Measurements from ENCODE around the gene MTRR.
"Not testable (repeated sequence)": the region's sequence is repeated elsewhere in the genome, so short reads cannot be mapped to it uniquely, and the experiment has no call there.

The MTRR gene

DNA sequence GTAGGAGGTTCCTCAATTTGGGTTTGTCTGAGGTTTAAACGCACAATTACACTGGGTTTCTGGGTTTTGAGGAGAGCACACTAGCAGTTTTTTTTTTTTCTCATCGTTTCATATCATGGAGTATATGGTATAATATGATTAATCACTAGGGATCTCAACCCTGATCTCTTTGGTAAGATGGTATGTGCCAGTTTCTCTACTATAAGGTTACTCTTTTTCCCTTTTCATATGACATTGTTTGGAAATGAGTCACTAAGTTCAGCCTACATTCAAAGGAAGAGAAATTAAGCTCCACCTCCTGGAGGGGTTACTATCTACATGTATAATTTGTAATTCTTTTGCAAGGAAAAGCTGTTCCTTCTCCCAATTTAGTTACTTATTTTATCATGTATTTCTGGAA lies 35.2 kb downstream of the MTRR start:
- no peak overlapping the region for H2AFZ ChIP-seq (ENCODE audit: low read depth, low read length)
- no peak overlapping the region for H3K9ac ChIP-seq (ENCODE audit: low read length)
- peaks cover 62% of the 10 kb centered on the region for H3K36me3 ChIP-seq (replicated peaks; ENCODE audit: low read depth, low read length)
- H3K9me3 ChIP-seq (ENCODE audit: insufficient read depth, low read length) = peaks cover 4% of the 10 kb centered on the region; the same call in 1 of the 2 replicates
- no peaks in the 10 kb centered on the region for H4K20me1 ChIP-seq (ENCODE audit: insufficient read depth, low read length)
- peaks cover 12% of the 10 kb centered on the region for H3K4me1 ChIP-seq (ENCODE audit: low read length)
- TF ChIP-seq, protein P1, sequence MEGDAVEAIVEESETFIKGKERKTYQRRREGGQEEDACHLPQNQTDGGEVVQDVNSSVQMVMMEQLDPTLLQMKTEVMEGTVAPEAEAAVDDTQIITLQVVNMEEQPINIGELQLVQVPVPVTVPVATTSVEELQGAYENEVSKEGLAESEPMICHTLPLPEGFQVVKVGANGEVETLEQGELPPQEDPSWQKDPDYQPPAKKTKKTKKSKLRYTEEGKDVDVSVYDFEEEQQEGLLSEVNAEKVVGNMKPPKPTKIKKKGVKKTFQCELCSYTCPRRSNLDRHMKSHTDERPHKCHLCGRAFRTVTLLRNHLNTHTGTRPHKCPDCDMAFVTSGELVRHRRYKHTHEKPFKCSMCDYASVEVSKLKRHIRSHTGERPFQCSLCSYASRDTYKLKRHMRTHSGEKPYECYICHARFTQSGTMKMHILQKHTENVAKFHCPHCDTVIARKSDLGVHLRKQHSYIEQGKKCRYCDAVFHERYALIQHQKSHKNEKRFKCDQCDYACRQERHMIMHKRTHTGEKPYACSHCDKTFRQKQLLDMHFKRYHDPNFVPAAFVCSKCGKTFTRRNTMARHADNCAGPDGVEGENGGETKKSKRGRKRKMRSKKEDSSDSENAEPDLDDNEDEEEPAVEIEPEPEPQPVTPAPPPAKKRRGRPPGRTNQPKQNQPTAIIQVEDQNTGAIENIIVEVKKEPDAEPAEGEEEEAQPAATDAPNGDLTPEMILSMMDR (IDR thresholded peaks at IDR 0.05; ENCODE audit: low read depth, low read length) = no peak
- no peak for TF ChIP-seq EZH2phosphoT487 (IDR thresholded peaks at IDR 0.05; ENCODE audit: low read depth)
- H3K4me3 ChIP-seq (ENCODE audit: low read length) = no peak overlapping the region
- no peaks in the 10 kb centered on the region for H3K79me2 ChIP-seq (ENCODE audit: low read length)
- no peaks in the 10 kb centered on the region for H3K27me3 ChIP-seq (ENCODE audit: low read depth, low read length)
- peak overlapping the region; percentile 27; the same call in 1 of the 2 replicates for H3K27ac ChIP-seq (ENCODE audit: low read length)
- H3K4me2 ChIP-seq (ENCODE audit: low read length) = no peak overlapping the region

DNA sequence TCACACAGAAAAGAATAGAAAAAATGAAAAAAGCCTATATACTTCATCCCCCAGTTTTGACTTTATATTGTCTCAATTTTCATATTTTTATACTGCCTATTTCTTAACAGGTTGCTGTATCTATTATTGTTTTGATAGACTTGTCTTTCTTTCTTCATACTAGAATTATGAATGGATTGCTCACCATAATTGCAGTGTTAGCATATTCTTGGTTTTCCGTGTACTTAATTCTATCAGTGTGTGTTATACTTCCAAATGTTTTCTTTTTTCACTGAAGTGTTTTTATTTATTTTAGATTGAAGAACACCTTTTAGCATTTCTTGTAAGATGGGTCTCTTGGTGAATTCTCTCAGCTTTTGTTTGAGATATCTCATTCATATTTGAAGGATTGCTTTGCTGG lies 38.7 kb downstream of the MTRR start:
- H3K9ac ChIP-seq (ENCODE audit: low read length) = no peak overlapping the region
- peaks cover 61% of the 10 kb centered on the region for H3K36me3 ChIP-seq (replicated peaks; ENCODE audit: low read depth, low read length)
- TF ChIP-seq, protein P1 (IDR thresholded peaks at IDR 0.05; ENCODE audit: low read depth, low read length) = no peak
- no peak for TF ChIP-seq EZH2phosphoT487 (IDR thresholded peaks at IDR 0.05; ENCODE audit: low read depth)
- H4K20me1 ChIP-seq (ENCODE audit: insufficient read depth, low read length) = no peaks in the 10 kb centered on the region
- H3K27ac ChIP-seq (ENCODE audit: low read length) = no peak overlapping the region
- no peaks in the 10 kb centered on the region for H3K27me3 ChIP-seq (ENCODE audit: low read depth, low read length)
- H3K4me2 ChIP-seq (ENCODE audit: low read length) = no peak overlapping the region
- H3K79me2 ChIP-seq (ENCODE audit: low read length) = no peaks in the 10 kb centered on the region
- H3K4me3 ChIP-seq (ENCODE audit: low read length) = no peak overlapping the region
- H3K4me1 ChIP-seq (ENCODE audit: low read length) = peaks cover 39% of the 10 kb centered on the region
- H2AFZ ChIP-seq (ENCODE audit: low read depth, low read length) = no peak overlapping the region
- H3K9me3 ChIP-seq (ENCODE audit: insufficient read depth, low read length) = peaks cover 7% of the 10 kb centered on the region; the same call in 1 of the 2 replicates

DNA sequence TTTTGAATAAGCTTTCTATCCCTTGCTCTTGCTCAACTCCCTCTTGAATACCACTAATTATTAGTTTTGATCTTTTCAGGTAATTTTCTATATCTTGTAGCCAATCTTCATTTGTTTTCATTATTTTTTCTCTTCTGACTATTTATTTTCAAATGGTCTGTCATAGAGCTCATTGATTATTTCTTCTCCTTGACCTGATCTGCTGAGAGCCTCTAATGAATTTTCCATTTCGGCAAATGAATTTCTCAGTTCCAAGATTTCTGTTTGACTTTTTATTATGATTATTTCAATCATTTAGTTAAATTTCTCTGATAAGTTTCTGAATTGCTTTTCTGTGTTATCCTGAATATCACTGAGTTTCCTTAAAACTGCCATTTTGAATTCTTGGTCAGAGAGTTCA lies 39.4 kb downstream of the MTRR start:
- no peaks in the 10 kb centered on the region for H3K27me3 ChIP-seq (ENCODE audit: low read depth, low read length)
- H3K36me3 ChIP-seq (replicated peaks; ENCODE audit: low read depth, low read length) = peaks cover 55% of the 10 kb centered on the region
- H3K9me3 ChIP-seq (ENCODE audit: insufficient read depth, low read length) = peaks cover 7% of the 10 kb centered on the region; the same call in 1 of the 2 replicates
- no peaks in the 10 kb centered on the region for H3K79me2 ChIP-seq (ENCODE audit: low read length)
- H2AFZ ChIP-seq (ENCODE audit: low read depth, low read length) = no peak overlapping the region
- H3K9ac ChIP-seq (ENCODE audit: low read length) = no peak overlapping the region
- peaks cover 39% of the 10 kb centered on the region for H3K4me1 ChIP-seq (ENCODE audit: low read length)
- no peak overlapping the region for H3K4me3 ChIP-seq (ENCODE audit: low read length)
- no peak overlapping the region for H3K27ac ChIP-seq (ENCODE audit: low read length)
- no peak overlapping the region for H3K4me2 ChIP-seq (ENCODE audit: low read length)
- H4K20me1 ChIP-seq (ENCODE audit: insufficient read depth, low read length) = no peaks in the 10 kb centered on the region
- no peak for TF ChIP-seq EZH2phosphoT487 (IDR thresholded peaks at IDR 0.05; ENCODE audit: low read depth)
- TF ChIP-seq, protein P1 (IDR thresholded peaks at IDR 0.05; ENCODE audit: low read depth, low read length) = no peak

DNA sequence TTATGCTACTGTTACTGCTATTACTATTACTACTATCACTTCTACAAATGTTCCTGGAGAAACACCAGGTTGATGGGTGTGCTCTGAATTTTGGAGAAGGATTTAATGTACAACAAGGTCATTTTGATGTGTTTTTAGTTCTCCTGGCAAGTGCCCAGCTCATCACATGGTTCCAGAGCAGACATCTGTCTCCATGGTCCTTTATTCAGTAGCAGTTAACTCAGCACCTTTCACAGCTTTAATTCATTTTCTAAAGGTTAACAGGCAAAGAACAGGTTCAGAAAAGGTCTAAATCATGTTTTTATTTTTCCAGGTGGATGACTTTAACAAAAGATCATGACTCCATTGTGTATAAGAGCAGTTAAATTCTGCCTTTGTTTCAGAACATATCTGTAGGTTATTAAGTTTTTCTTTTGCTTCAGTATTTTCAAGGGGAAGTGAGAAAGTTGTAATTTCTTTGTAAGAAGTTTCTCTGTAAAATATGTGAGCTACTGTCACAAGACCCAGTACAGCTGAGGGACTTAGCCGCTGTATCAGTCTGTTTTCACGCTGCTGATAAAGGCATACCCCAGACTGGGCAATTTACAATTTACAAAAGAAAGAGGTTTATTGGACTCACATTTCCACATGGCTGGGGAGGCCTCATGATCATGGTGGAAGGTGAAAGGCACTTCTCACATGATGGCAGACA lies 41.9 kb downstream of the MTRR start:
- H3K4me3 ChIP-seq (ENCODE audit: low read length) = peak overlapping the region; percentile 48
- peak overlapping the region; percentile 73 for H3K4me2 ChIP-seq (ENCODE audit: low read length)
- peaks cover 38% of the 10 kb centered on the region for H3K36me3 ChIP-seq (replicated peaks; ENCODE audit: low read depth, low read length)
- no peak overlapping the region for H2AFZ ChIP-seq (ENCODE audit: low read depth, low read length)
- peak overlapping the region; percentile 64 for H3K9ac ChIP-seq (ENCODE audit: low read length)
- peaks cover 27% of the 10 kb centered on the region for H3K4me1 ChIP-seq (ENCODE audit: low read length)
- H3K9me3 ChIP-seq (ENCODE audit: insufficient read depth, low read length) = peaks cover 7% of the 10 kb centered on the region; the same call in 1 of the 2 replicates
- peak overlapping the region; percentile 100 for H3K27ac ChIP-seq (ENCODE audit: low read length)
- H3K79me2 ChIP-seq (ENCODE audit: low read length) = no peaks in the 10 kb centered on the region
- no peaks in the 10 kb centered on the region for H3K27me3 ChIP-seq (ENCODE audit: low read depth, low read length)
- TF ChIP-seq EZH2phosphoT487 (IDR thresholded peaks at IDR 0.05; ENCODE audit: low read depth) = no peak
- TF ChIP-seq, protein P1 (IDR thresholded peaks at IDR 0.05; ENCODE audit: low read depth, low read length) = no peak
- H4K20me1 ChIP-seq (ENCODE audit: insufficient read depth, low read length) = no peaks in the 10 kb centered on the region

DNA sequence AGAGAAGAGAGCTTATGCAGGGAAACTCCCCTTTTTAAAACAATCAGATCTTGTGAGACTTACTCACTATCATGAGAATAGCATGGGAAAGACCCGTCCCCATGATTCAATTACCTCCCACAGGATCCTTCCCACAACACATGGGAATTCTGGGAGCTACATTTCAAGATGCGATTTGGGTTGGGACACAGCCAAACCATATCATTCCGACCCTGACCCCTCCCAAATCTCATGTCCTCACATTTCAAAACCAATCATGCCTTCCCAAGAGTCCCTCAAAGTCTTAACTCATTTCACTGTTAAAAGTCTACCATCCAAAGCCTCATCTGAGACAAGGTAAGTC lies 42.5 kb downstream of the MTRR start:
- H3K27ac ChIP-seq (ENCODE audit: low read length) = peak overlapping the region; percentile 100
- not testable (repeated sequence) for H3K27me3 ChIP-seq (ENCODE audit: low read depth, low read length); H3K9me3 ChIP-seq (ENCODE audit: insufficient read depth, low read length); H3K79me2 ChIP-seq (ENCODE audit: low read length); H2AFZ ChIP-seq (ENCODE audit: low read depth, low read length); H4K20me1 ChIP-seq (ENCODE audit: insufficient read depth, low read length)
- H3K36me3 ChIP-seq (replicated peaks; ENCODE audit: low read depth, low read length) = peaks cover 36% of the 10 kb centered on the region
- H3K4me3 ChIP-seq (ENCODE audit: low read length) = peak overlapping the region; percentile 16; the same call in 1 of the 2 replicates
- peak overlapping the region; percentile 73 for H3K4me2 ChIP-seq (ENCODE audit: low read length)
- H3K4me1 ChIP-seq (ENCODE audit: low read length) = peaks cover 27% of the 10 kb centered on the region
- peak overlapping the region; percentile 48; the same call in 1 of the 2 replicates for H3K9ac ChIP-seq (ENCODE audit: low read length)

Data from OCI-LY3 (cell line).